ENCODE results near the gene ARHGEF1. TPM values are rescaled to one million over a fixed set of nuclear protein-coding genes. Genes with fewer than 3 reads are reported as not detected.
A peak's percentile ranks its signal among the peaks of the same experiment; 100 is the strongest.

The ARHGEF1 gene
- total RNA-seq, 1 donor from 2014 or later: 73.1 TPM

GRCh38 chr19:41868989-41869300 is 14.0 kb upstream of the ARHGEF1 start:
- H3K4me2 ChIP-seq (ENCODE audit: low read length): no peak overlapping the region
- peaks cover 62% of the 10 kb centered on the region for H3K36me3 ChIP-seq (ENCODE audit: insufficient read depth, low read length)
- Mint-ChIP-seq H3K36me3 (ENCODE audit: low read depth, unreplicated experiment) (peaks cover 21% of the 10 kb centered on the region), H3K4me1 (ENCODE audit: low read depth, unreplicated experiment) (peaks cover 31% of the 10 kb centered on the region), H3K4me3 (ENCODE audit: unreplicated experiment) (no peak overlapping the region), H3K27me3 (ENCODE audit: low read depth, unreplicated experiment) (no peaks in the 10 kb centered on the region), H3K27ac (ENCODE audit: unreplicated experiment) (peak overlapping the region; percentile 12), H3K9me3 (ENCODE audit: unreplicated experiment) (no peaks in the 10 kb centered on the region)
- TF ChIP-seq CTCF (IDR thresholded peaks at IDR 0.05; ENCODE audit: insufficient read depth, low read depth, low read length) (no peak), EZH2 (IDR thresholded peaks at IDR 0.05; ENCODE audit: insufficient read depth, low read length) (no peak)
- no peak overlapping the region for H3K4me3 ChIP-seq (ENCODE audit: insufficient read depth, low read depth, low read length)
- H3K9ac ChIP-seq (ENCODE audit: low read length): no peak overlapping the region
- no peaks in the 10 kb centered on the region for H3K9me3 ChIP-seq (ENCODE audit: insufficient read depth, low read depth, low read length)
- peaks cover 6% of the 10 kb centered on the region for H3K4me1 ChIP-seq (ENCODE audit: insufficient read depth, low read length)
- no peak overlapping the region for H2AFZ ChIP-seq (ENCODE audit: low read depth, low read length)
- DNase-seq (ENCODE audit: low read depth): no peak
- no peak for FAIRE-seq
- H3K27me3 ChIP-seq (ENCODE audit: insufficient read depth, low read length): no peaks in the 10 kb centered on the region
- H3K27ac ChIP-seq (ENCODE audit: low read depth, low read length): no peak overlapping the region
- peaks cover 53% of the 10 kb centered on the region for H3K79me2 ChIP-seq (ENCODE audit: insufficient read depth, low read length)
- H4K20me1 ChIP-seq (ENCODE audit: insufficient read depth, low read length): peaks cover 88% of the 10 kb centered on the region

DNA sequence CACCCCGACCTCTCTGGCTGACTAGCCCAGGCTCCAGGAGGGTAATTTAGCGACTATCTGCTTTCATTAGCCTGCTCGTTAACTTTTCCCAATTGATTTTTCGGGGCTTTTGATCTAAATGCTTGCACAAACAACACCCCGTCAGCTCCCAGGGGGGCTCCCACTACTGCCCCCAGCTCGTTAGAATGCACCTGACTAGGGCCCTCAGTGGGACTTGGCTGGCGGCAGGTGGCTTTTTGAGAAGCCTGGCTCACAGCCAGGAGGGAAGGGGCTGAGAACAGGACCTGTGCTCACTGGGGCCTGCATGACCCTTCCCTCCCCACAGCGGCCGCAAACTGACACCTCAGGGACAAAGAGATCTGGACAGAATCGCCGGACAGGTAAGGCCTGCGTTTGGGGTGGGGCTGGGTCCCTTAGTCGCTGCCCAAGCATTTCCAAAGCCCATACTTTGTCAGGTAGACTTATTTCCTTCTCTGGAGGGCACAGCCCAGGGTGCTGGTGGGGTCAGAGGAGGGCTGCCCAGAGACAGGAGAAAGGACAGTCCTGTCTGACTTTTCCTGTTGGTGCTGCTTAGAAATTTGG is 13.5 kb upstream of the ARHGEF1 start:
- H3K27ac ChIP-seq (ENCODE audit: low read depth, low read length): no peak overlapping the region
- H3K27ac Mint-ChIP-seq (ENCODE audit: unreplicated experiment): peak overlapping the region; percentile 12
- peaks cover 26% of the 10 kb centered on the region for H3K4me1 Mint-ChIP-seq (ENCODE audit: low read depth, unreplicated experiment)
- DNase-seq (ENCODE audit: low read depth) (no peak), FAIRE-seq (no peak)
- peaks cover 1% of the 10 kb centered on the region for H3K4me1 ChIP-seq (ENCODE audit: insufficient read depth, low read length)
- H3K9ac ChIP-seq (ENCODE audit: low read length): no peak overlapping the region
- H3K36me3 ChIP-seq (ENCODE audit: insufficient read depth, low read length): peaks cover 57% of the 10 kb centered on the region
- no peak overlapping the region for H3K4me2 ChIP-seq (ENCODE audit: low read length)
- peaks cover 16% of the 10 kb centered on the region for H3K36me3 Mint-ChIP-seq (ENCODE audit: low read depth, unreplicated experiment)
- H3K27me3 Mint-ChIP-seq (ENCODE audit: low read depth, unreplicated experiment): no peaks in the 10 kb centered on the region
- H3K27me3 ChIP-seq (ENCODE audit: insufficient read depth, low read length): no peaks in the 10 kb centered on the region
- H3K4me3 ChIP-seq (ENCODE audit: insufficient read depth, low read depth, low read length): no peak overlapping the region
- H3K79me2 ChIP-seq (ENCODE audit: insufficient read depth, low read length): peaks cover 47% of the 10 kb centered on the region
- H3K9me3 Mint-ChIP-seq (ENCODE audit: unreplicated experiment): no peaks in the 10 kb centered on the region
- H2AFZ ChIP-seq (ENCODE audit: low read depth, low read length): no peak overlapping the region
- H4K20me1 ChIP-seq (ENCODE audit: insufficient read depth, low read length): peaks cover 82% of the 10 kb centered on the region
- TF ChIP-seq EZH2 (IDR thresholded peaks at IDR 0.05; ENCODE audit: insufficient read depth, low read length) (no peak), CTCF (IDR thresholded peaks at IDR 0.05; ENCODE audit: insufficient read depth, low read depth, low read length) (no peak)
- H3K9me3 ChIP-seq (ENCODE audit: insufficient read depth, low read depth, low read length): no peaks in the 10 kb centered on the region
- no peak overlapping the region for H3K4me3 Mint-ChIP-seq (ENCODE audit: unreplicated experiment)

GRCh38 chr19:41870401-41870873 is 12.5 kb upstream of the ARHGEF1 start:
- no peak for TF ChIP-seq CTCF (IDR thresholded peaks at IDR 0.05; ENCODE audit: insufficient read depth, low read depth, low read length)
- Histone ChIP-seq H2AFZ (ENCODE audit: low read depth, low read length) (no peak overlapping the region), H3K9me3 (ENCODE audit: insufficient read depth, low read depth, low read length) (no peaks in the 10 kb centered on the region), H4K20me1 (ENCODE audit: insufficient read depth, low read length) (peaks cover 73% of the 10 kb centered on the region), H3K4me2 (ENCODE audit: low read length) (no peak overlapping the region), H3K9ac (ENCODE audit: low read length) (no peak overlapping the region), H3K27ac (ENCODE audit: low read depth, low read length) (no peak overlapping the region), H3K4me3 (ENCODE audit: insufficient read depth, low read depth, low read length) (no peak overlapping the region), H3K4me1 (ENCODE audit: insufficient read depth, low read length) (no peaks in the 10 kb centered on the region), H3K27me3 (ENCODE audit: insufficient read depth, low read length) (no peaks in the 10 kb centered on the region), H3K36me3 (ENCODE audit: insufficient read depth, low read length) (peaks cover 47% of the 10 kb centered on the region), H3K79me2 (ENCODE audit: insufficient read depth, low read length) (peaks cover 38% of the 10 kb centered on the region)
- Mint-ChIP-seq H3K9me3 (ENCODE audit: unreplicated experiment) (no peaks in the 10 kb centered on the region), H3K36me3 (ENCODE audit: low read depth, unreplicated experiment) (peaks cover 12% of the 10 kb centered on the region), H3K27me3 (ENCODE audit: low read depth, unreplicated experiment) (no peaks in the 10 kb centered on the region), H3K4me1 (ENCODE audit: low read depth, unreplicated experiment) (peaks cover 21% of the 10 kb centered on the region), H3K27ac (ENCODE audit: unreplicated experiment) (no peak overlapping the region), H3K4me3 (ENCODE audit: unreplicated experiment) (no peak overlapping the region)
- peak; percentile 70 for DNase-seq (ENCODE audit: low read depth)
- no peak for FAIRE-seq

Measured in astrocyte (in vitro differentiated cells and primary cell).